DMS 273 (cell line): ENCODE data around the gene SHROOM3.

ENCODE experiments used
- DNase-seq: peaks from one replicate; lab custom pipeline; 2025; ENCODE audit not compliant: unreplicated experiment; lab: John Stamatoyannopoulos, UW

Gene SHROOM3

GRCh38 chr4:76489686-76490161 lies 54.7 kb downstream of the SHROOM3 start:
- no peak for DNase-seq

- no peak for DNase-seq
These were observed 57.0 kb downstream of the SHROOM3 start for GRCh38 chr4:76492055-76492454.

GRCh38 chr4:76494243-76494642 lies 59.2 kb downstream of the SHROOM3 start:
- no peak for DNase-seq

- peak; percentile 42 for DNase-seq
These were observed 60.0 kb downstream of the SHROOM3 start for GRCh38 chr4:76494871-76495590.

GRCh38 chr4:76498550-76498949 lies 63.5 kb downstream of the SHROOM3 start:
- no peak for DNase-seq

GRCh38 chr4:76499461-76499860 lies 64.4 kb downstream of the SHROOM3 start:
- DNase-seq, result no peak

- no peak for DNase-seq
These were observed 67.9 kb downstream of the SHROOM3 start for GRCh38 chr4:76502886-76503285.

- peak; percentile 62 for DNase-seq
These were observed 69.8 kb downstream of the SHROOM3 start for GRCh38 chr4:76504613-76505465.

GRCh38 chr4:76511947-76512346 lies 76.9 kb downstream of the SHROOM3 start:
- DNase-seq, result no peak

- no peak for DNase-seq
These were observed 78.5 kb downstream of the SHROOM3 start for GRCh38 chr4:76513482-76513881.

- no peak for DNase-seq
These were observed 79.1 kb downstream of the SHROOM3 start for GRCh38 chr4:76514087-76514486.

GRCh38 chr4:76515975-76516843 lies 81.2 kb downstream of the SHROOM3 start:
- DNase-seq, result no peak

- no peak for DNase-seq
These were observed 83.2 kb downstream of the SHROOM3 start for GRCh38 chr4:76518241-76518640.

- DNase-seq, result no peak
These were observed 88.6 kb downstream of the SHROOM3 start for GRCh38 chr4:76523593-76523992.

GRCh38 chr4:76525751-76526150 lies 90.7 kb downstream of the SHROOM3 start:
- DNase-seq, result no peak

- no peak for DNase-seq
These were observed 91.6 kb downstream of the SHROOM3 start for GRCh38 chr4:76526585-76526990.

- no peak for DNase-seq
These were observed 92.6 kb downstream of the SHROOM3 start for GRCh38 chr4:76527666-76528065.

- DNase-seq, result no peak
These were observed 96.6 kb downstream of the SHROOM3 start for GRCh38 chr4:76531597-76531996.

GRCh38 chr4:76532805-76533204 lies 97.8 kb downstream of the SHROOM3 start:
- no peak for DNase-seq

GRCh38 chr4:76533314-76533713 lies 98.3 kb downstream of the SHROOM3 start:
- peak; percentile 5 for DNase-seq
